Mesenchymal stem cell (in vitro differentiated cells and primary cell): ENCODE data around the gene GNG2.

Experiments used
- DNase-seq: peaks from one replicate; pipeline ENCODE4 v3.0.0-alpha.2; 2013
- H2AFZ ChIP-seq: one replicate; pipeline ENCODE4 v1.6.1; 2013; ENCODE audit warnings: low read depth, mild to moderate bottlenecking, control low read depth, inconsistent platforms, low read length, moderate library complexity
- H2AK5ac ChIP-seq: 2 replicates; pipeline ENCODE4 v1.6.1; 2013; ENCODE audit warnings: low read length, moderate library complexity, mild to moderate bottlenecking, inconsistent platforms; ENCODE audit not compliant: severe bottlenecking
- H2BK120ac ChIP-seq: one replicate; pipeline ENCODE4 v1.6.1; 2013; ENCODE audit warnings: low read depth, mild to moderate bottlenecking, inconsistent platforms, low read length, moderate library complexity
- H2BK12ac ChIP-seq, 2 experiments: one replicate each; pipeline ENCODE4 v1.6.1; 2013; ENCODE audit warnings: inconsistent platforms in 2 of 2, low read length in 2 of 2, mild to moderate bottlenecking in 2 of 2, moderate library complexity in 2 of 2, control low read depth in 1 of 2
- H2BK15ac ChIP-seq: one replicate; pipeline ENCODE4 v1.6.1; 2013; ENCODE audit warnings: mild to moderate bottlenecking, low read depth, inconsistent platforms; ENCODE audit not compliant: poor library complexity, severe bottlenecking
- H2BK5ac ChIP-seq: 2 replicates; pipeline ENCODE4 v1.6.1; 2013; ENCODE audit warnings: low read depth, mild to moderate bottlenecking, low read length, control low read depth, inconsistent platforms; ENCODE audit not compliant: poor library complexity, severe bottlenecking
- H3K14ac ChIP-seq, 2 experiments: one replicate each; pipeline ENCODE4 v1.6.1; 2013; ENCODE audit warnings: inconsistent platforms in 2 of 2, low read length in 2 of 2, control low read depth in 1 of 2, mild to moderate bottlenecking in 1 of 2, moderate library complexity in 1 of 2
- H3K18ac ChIP-seq, 2 experiments: one replicate each; pipeline ENCODE4 v1.6.1; 2013; ENCODE audit warnings: inconsistent platforms in 2 of 2, low read length in 2 of 2, control low read depth in 1 of 2, low read depth in 1 of 2, mild to moderate bottlenecking in 1 of 2
- H3K23ac ChIP-seq, 2 experiments: one replicate each; pipeline ENCODE4 v1.6.1; 2013; ENCODE audit warnings: inconsistent platforms in 2 of 2, low read length in 2 of 2, mild to moderate bottlenecking in 2 of 2, moderate library complexity in 2 of 2, control low read depth in 1 of 2
- H3K27ac ChIP-seq: 2 replicates; pipeline ENCODE4 v1.5.1; 2013; ENCODE audit warnings: mild to moderate bottlenecking, moderate library complexity, low read length, control low read depth, inconsistent platforms; ENCODE audit not compliant: poor library complexity, severe bottlenecking
- H3K27me3 ChIP-seq, 2 experiments: 2 replicates each; pipeline versions ENCODE4 v1.6.1 to v1.7.0; 2013; ENCODE audit warnings: low read length in 2 of 2, mild to moderate bottlenecking in 2 of 2, moderate library complexity in 2 of 2, control low read depth in 1 of 2, inconsistent platforms in 1 of 2; ENCODE audit not compliant: control insufficient read depth in 1 of 2, insufficient read depth in 1 of 2
- H3K36me3 ChIP-seq, 2 experiments: 2 replicates each; pipeline versions ENCODE4 v1.6.1 to v1.7.0; 2013; ENCODE audit warnings: low read length in 2 of 2, control low read depth in 1 of 2, inconsistent platforms in 1 of 2, low read depth in 1 of 2, mild to moderate bottlenecking in 1 of 2; ENCODE audit not compliant: insufficient read depth in 2 of 2, control insufficient read depth in 1 of 2
- H3K4ac ChIP-seq, 2 experiments: one replicate each; pipeline ENCODE4 v1.6.1; 2013; ENCODE audit warnings: inconsistent platforms in 2 of 2, low read length in 2 of 2, mild to moderate bottlenecking in 2 of 2, moderate library complexity in 2 of 2, control low read depth in 1 of 2, low read depth in 1 of 2
- H3K4me1 ChIP-seq: 2 replicates; pipeline ENCODE4 v1.6.1; 2013; ENCODE audit warnings: low read depth, low read length, control low read depth; ENCODE audit not compliant: control insufficient read depth, insufficient read depth
- H3K4me2 ChIP-seq: 2 replicates; pipeline ENCODE4 v1.6.1; 2013; ENCODE audit warnings: low read length, mild to moderate bottlenecking, inconsistent platforms; ENCODE audit not compliant: poor library complexity, severe bottlenecking
- H3K4me3 ChIP-seq, 2 experiments: 2 replicates each; pipeline versions ENCODE4 v1.5.1 to v1.7.0; 2013; ENCODE audit warnings: low read length in 2 of 2, mild to moderate bottlenecking in 2 of 2, control low read depth in 1 of 2, low read depth in 1 of 2; ENCODE audit not compliant: insufficient read depth in 1 of 2
- H3K79me1 ChIP-seq: replicated peaks from 2 replicates; pipeline ENCODE4 v1.6.1; 2013; ENCODE audit warnings: mild to moderate bottlenecking, control low read depth, low read length, inconsistent platforms; ENCODE audit not compliant: poor library complexity, severe bottlenecking
- H3K9ac ChIP-seq: 2 replicates; pipeline ENCODE4 v1.7.0; 2013; ENCODE audit warnings: mild to moderate bottlenecking, low read length, moderate library complexity
- H3K9me3 ChIP-seq: 2 replicates; pipeline ENCODE4 v1.7.0; 2013; ENCODE audit warnings: mild to moderate bottlenecking, low read length; ENCODE audit not compliant: control insufficient read depth
- H4K8ac ChIP-seq: one replicate; pipeline ENCODE4 v1.6.1; 2013; ENCODE audit warnings: inconsistent platforms, mild to moderate bottlenecking, low read length, moderate library complexity
- H4K91ac ChIP-seq: one replicate; pipeline ENCODE4 v1.6.1; 2013; ENCODE audit warnings: mild to moderate bottlenecking, low read length, inconsistent platforms
- WGBS: methylation state at CpG from one replicate; pipeline ENCODE4 v1.1.7; 2013; ENCODE audit warnings: mixed read lengths; 5-methylcytosine and 5-hydroxymethylcytosine counted together

The GNG2 gene

GRCh38 chr14:51867741-51868140 lies 7.3 kb downstream of the GNG2 start:
- H3K4me2 ChIP-seq = no peak overlapping the region
- no peaks in the 10 kb centered on the region for H3K9me3 ChIP-seq
- no peak overlapping the region for H3K18ac ChIP-seq
- H3K14ac ChIP-seq = no peak overlapping the region
- peak; percentile 70 for DNase-seq
- no peak overlapping the region for H3K4me3 ChIP-seq
- no peak overlapping the region for H3K27ac ChIP-seq
- H2BK15ac ChIP-seq = no peak overlapping the region
- no peak overlapping the region for H2AK5ac ChIP-seq
- no peak overlapping the region for H4K91ac ChIP-seq
- WGBS = 71% methylated on average over 2 of the region's 2 CpGs
- H3K23ac ChIP-seq = no peak overlapping the region
- no peak overlapping the region for H2AFZ ChIP-seq
- H3K79me1 ChIP-seq = peaks cover 3% of the 10 kb centered on the region
- peaks cover 2% of the 10 kb centered on the region for H3K4me1 ChIP-seq
- H4K8ac ChIP-seq = no peak overlapping the region
- H3K9ac ChIP-seq = no peak overlapping the region
- no peaks in the 10 kb centered on the region for H3K36me3 ChIP-seq
- H3K4ac ChIP-seq = no peak overlapping the region
- no peak overlapping the region for H2BK5ac ChIP-seq
- no peak overlapping the region for H2BK12ac ChIP-seq
- no peak overlapping the region for H2BK120ac ChIP-seq
- H3K27me3 ChIP-seq = no peaks in the 10 kb centered on the region

GRCh38 chr14:51868405-51868804 lies 8.0 kb downstream of the GNG2 start:
- Histone ChIP-seq H3K27me3 (no peaks in the 10 kb centered on the region), H2BK120ac (no peak overlapping the region), H4K8ac (no peak overlapping the region), H4K91ac (no peak overlapping the region), H3K18ac (no peak overlapping the region), H2BK12ac (no peak overlapping the region), H3K79me1 (peaks cover 1% of the 10 kb centered on the region), H3K36me3 (no peaks in the 10 kb centered on the region), H3K14ac (no peak overlapping the region), H2AFZ (no peak overlapping the region), H3K27ac (no peak overlapping the region), H3K4me1 (peaks cover 2% of the 10 kb centered on the region), H3K4me2 (no peak overlapping the region), H3K9ac (no peak overlapping the region), H3K9me3 (no peaks in the 10 kb centered on the region), H2AK5ac (no peak overlapping the region), H2BK5ac (no peak overlapping the region), H2BK15ac (no peak overlapping the region), H3K4ac (no peak overlapping the region), H3K4me3 (no peak overlapping the region), H3K23ac (no peak overlapping the region)
- DNase-seq = no peak
- 100% methylated on average over 1 of the region's 2 CpGs for WGBS

- 74% methylated on average over 7 of the region's 9 CpGs for WGBS
- H3K9ac ChIP-seq = no peak overlapping the region
- H3K27ac ChIP-seq = no peak overlapping the region
- no peak overlapping the region for H4K8ac ChIP-seq
- H3K27me3 ChIP-seq = no peaks in the 10 kb centered on the region
- no peak overlapping the region for H2BK15ac ChIP-seq
- H3K36me3 ChIP-seq = no peaks in the 10 kb centered on the region
- H3K23ac ChIP-seq = no peak overlapping the region
- no peak overlapping the region for H2BK12ac ChIP-seq
- no peak overlapping the region for H4K91ac ChIP-seq
- H2AK5ac ChIP-seq = no peak overlapping the region
- peak; percentile 47 for DNase-seq
- no peak overlapping the region for H2BK5ac ChIP-seq
- no peak overlapping the region for H3K4ac ChIP-seq
- H3K4me1 ChIP-seq = peaks cover 2% of the 10 kb centered on the region
- H2AFZ ChIP-seq = no peak overlapping the region
- H3K9me3 ChIP-seq = no peaks in the 10 kb centered on the region
- no peak overlapping the region for H3K14ac ChIP-seq
- peaks cover under 1% of the 10 kb centered on the region for H3K79me1 ChIP-seq
- no peak overlapping the region for H3K4me2 ChIP-seq
- no peak overlapping the region for H3K4me3 ChIP-seq
- peak overlapping the region in 1 of 2 experiments; percentile 55 for H3K18ac ChIP-seq
- no peak overlapping the region for H2BK120ac ChIP-seq
These were observed 9.1 kb downstream of the GNG2 start for GRCh38 chr14:51869411-51870100.

- no peaks in the 10 kb centered on the region for H3K79me1 ChIP-seq
- 97% methylated on average over 2 of the region's 2 CpGs for WGBS
- no peak overlapping the region for H4K8ac ChIP-seq
- no peak overlapping the region for H3K14ac ChIP-seq
- H2AFZ ChIP-seq = no peak overlapping the region
- H2BK15ac ChIP-seq = no peak overlapping the region
- H2BK5ac ChIP-seq = no peak overlapping the region
- no peak overlapping the region for H3K23ac ChIP-seq
- H3K4ac ChIP-seq = no peak overlapping the region
- H3K36me3 ChIP-seq = no peaks in the 10 kb centered on the region
- no peak overlapping the region for H3K18ac ChIP-seq
- H2BK12ac ChIP-seq = no peak overlapping the region
- H3K9ac ChIP-seq = no peak overlapping the region
- H3K9me3 ChIP-seq = no peaks in the 10 kb centered on the region
- H3K4me1 ChIP-seq = peaks cover 2% of the 10 kb centered on the region
- no peak overlapping the region for H4K91ac ChIP-seq
- H3K4me3 ChIP-seq = no peak overlapping the region
- H3K27ac ChIP-seq = no peak overlapping the region
- H3K4me2 ChIP-seq = no peak overlapping the region
- no peak overlapping the region for H2BK120ac ChIP-seq
- no peak for DNase-seq
- H2AK5ac ChIP-seq = no peak overlapping the region
- H3K27me3 ChIP-seq = no peaks in the 10 kb centered on the region
These were observed 10.2 kb downstream of the GNG2 start for GRCh38 chr14:51870606-51871005.
